C4-2B (cell line): ENCODE measurements around the gene AQP9.
"Not testable (repeated sequence)": the region's sequence is repeated elsewhere in the genome, so short reads cannot be mapped to it uniquely, and the experiment has no call there.

ENCODE experiments used
- H3K27ac ChIP-seq: fragments of 450-650 bp; 2 replicates; pipeline ENCODE4 v1.5.1; 2017
- ZFX ChIP-seq: fragments of 450-650 bp; IDR thresholded peaks from 2 replicates; pipeline ENCODE4 v1.6.1; 2017
- TF ChIP-seq, protein P1 (sequence below): fragments of 450-650 bp; conservative IDR thresholded peaks from 2 replicates; pipeline ENCODE4 v1.5.1; 2017; ENCODE audit warnings: mild to moderate bottlenecking

The AQP9 gene

DNA sequence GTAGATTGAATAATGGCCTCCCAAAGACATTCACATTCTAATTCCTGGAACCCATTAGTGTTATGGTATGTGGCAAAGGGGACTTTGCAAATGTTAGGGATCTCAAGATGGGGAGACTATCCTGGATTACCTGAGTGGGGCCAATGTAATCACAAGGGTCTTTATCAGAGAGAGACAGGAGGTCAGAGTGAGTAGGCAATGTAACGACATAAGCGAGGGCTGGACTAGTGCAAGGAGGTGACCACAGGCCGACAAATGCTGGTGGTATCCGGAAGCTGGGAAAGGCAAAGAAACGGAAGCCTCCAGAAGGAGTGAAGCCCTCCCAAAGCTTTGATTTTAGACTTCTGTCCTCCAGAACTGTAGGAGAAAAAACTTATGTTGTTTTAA is 26.5 kb upstream of the AQP9 start:
- no peak overlapping the region for H3K27ac ChIP-seq
- TF ChIP-seq, protein P1, sequence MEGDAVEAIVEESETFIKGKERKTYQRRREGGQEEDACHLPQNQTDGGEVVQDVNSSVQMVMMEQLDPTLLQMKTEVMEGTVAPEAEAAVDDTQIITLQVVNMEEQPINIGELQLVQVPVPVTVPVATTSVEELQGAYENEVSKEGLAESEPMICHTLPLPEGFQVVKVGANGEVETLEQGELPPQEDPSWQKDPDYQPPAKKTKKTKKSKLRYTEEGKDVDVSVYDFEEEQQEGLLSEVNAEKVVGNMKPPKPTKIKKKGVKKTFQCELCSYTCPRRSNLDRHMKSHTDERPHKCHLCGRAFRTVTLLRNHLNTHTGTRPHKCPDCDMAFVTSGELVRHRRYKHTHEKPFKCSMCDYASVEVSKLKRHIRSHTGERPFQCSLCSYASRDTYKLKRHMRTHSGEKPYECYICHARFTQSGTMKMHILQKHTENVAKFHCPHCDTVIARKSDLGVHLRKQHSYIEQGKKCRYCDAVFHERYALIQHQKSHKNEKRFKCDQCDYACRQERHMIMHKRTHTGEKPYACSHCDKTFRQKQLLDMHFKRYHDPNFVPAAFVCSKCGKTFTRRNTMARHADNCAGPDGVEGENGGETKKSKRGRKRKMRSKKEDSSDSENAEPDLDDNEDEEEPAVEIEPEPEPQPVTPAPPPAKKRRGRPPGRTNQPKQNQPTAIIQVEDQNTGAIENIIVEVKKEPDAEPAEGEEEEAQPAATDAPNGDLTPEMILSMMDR = no peak
- TF ChIP-seq ZFX = no peak

DNA sequence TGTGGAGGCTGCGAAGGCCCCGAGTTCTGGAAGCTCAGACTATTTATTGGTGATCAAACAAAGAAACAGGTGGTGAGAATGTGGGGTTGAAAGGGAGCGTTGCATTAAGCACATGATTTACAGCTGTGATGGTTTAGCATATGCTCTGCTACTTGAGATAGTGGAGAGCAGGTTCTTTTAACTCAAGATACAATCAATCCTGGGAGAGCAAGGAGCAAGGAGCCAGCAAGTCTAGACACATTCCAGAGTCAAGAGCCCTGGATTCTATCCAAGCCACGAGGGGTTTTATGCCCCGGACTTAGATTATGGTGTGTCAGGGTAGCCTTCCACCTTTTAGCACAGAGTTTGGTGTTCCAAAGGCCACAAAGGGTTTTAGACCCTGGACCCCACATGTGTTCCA is 24.8 kb upstream of the AQP9 start:
- H3K27ac ChIP-seq = not testable (repeated sequence)

- no peak for TF ChIP-seq ZFX
- no peak overlapping the region for H3K27ac ChIP-seq
Observed at GRCh38 chr15:58114388-58114787, 23.8 kb upstream of the AQP9 start.

DNA sequence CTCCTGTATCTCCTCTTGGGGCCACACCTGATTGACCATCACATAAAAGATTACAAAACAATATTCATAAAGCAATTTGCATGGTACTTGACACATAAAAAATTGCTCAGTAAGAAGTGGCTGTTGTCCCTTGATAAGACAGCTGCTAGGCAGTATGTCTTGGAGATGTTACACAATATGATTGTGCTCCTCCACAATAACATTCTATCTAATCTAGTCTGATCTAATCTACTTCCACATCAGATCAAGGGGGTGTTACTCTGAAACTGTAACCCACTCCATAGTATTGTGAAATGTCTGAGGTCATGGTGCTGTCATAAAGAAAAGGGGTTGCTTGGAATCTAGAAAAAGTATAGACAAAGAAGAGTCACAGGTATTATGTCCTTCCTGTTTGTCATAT is 23.4 kb upstream of the AQP9 start:
- no peak overlapping the region for H3K27ac ChIP-seq
- TF ChIP-seq, protein P1 = no peak
- TF ChIP-seq ZFX = no peak

DNA sequence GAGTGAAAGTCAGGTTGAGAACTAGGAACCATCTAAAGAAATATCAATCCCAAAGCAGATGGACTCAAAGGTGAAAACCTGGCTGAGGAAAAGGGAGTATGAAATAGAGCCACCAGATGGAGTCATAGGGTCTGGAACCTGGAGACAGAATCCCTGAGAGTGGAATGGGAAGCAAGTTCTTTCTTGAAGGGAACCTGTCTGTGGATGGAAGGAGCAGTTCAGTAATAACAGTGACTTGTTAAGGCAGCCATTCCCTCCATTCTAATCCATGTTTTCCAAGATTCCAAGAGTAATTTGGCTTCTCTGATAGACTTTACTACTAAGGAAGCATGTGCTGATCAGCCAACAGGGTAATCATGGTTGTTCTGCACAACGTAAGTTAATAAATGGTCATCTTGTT is 22.5 kb upstream of the AQP9 start:
- no peak overlapping the region for H3K27ac ChIP-seq
- TF ChIP-seq ZFX = no peak
- TF ChIP-seq, protein P1 = peak; percentile 32

GRCh38 chr15:58117619-58118018 is 20.6 kb upstream of the AQP9 start:
- H3K27ac ChIP-seq = no peak overlapping the region
- TF ChIP-seq, protein P1 = no peak
- TF ChIP-seq ZFX = no peak

GRCh38 chr15:58118272-58118671 is 19.9 kb upstream of the AQP9 start:
- TF ChIP-seq, protein P1 = no peak
- TF ChIP-seq ZFX = no peak
- H3K27ac ChIP-seq = no peak overlapping the region

DNA sequence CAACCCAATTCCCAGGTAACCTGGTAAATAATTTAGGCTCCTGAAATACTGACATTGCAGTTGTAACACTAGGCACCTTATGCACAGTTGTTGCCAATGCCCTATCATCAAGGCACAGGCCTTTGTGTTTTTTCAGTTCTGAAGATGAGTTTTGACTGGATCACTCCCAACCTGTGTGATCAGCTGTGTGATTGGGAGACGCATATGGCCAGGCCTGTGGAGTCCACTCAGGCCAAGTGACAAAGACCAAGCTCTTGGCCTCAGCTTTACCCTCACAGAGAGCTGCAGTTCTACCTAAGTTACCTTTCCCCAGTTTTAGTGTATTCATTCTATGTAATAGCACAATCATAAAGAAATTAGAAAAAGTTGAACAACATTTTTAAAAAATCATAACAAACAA is 19.2 kb upstream of the AQP9 start:
- no peak overlapping the region for H3K27ac ChIP-seq
- no peak for TF ChIP-seq ZFX
- TF ChIP-seq, protein P1 = no peak

DNA sequence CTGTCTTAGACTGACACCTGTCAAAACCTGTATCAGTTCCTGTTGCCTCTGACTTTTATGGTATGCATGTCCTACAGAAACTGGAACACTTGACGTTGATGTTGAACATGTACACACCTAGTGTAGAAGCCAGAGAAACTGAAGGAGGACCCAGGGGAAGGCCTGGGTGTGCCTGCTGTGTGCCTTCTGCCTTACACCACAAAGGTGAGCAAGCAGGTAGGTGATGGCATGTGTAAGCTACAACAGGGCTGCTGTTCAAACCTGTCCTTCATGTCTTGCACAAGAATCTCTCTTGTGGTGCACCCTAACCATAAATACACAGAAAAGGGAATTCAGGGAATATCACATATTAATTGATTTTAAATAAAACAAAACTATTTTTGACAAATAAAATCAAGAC is 13.6 kb upstream of the AQP9 start:
- no peak overlapping the region for H3K27ac ChIP-seq
- TF ChIP-seq, protein P1 = no peak
- TF ChIP-seq ZFX = no peak
